H1 (cell line): ENCODE results near the gene RNF41. TPM values are rescaled to one million over a fixed set of nuclear protein-coding genes. Genes with fewer than 3 reads are reported as not detected.

Experiments
- CTCF ChIA-PET: fragments of 300-600 bp; sonication (Branson Sonifier 250); formaldehyde crosslinking; loops from one replicate; lab custom pipeline; 2021; ENCODE audit not compliant: partially characterized antibody; lab: Charles Lee
- POLR2A ChIA-PET: fragments of 300-600 bp; sonication (Branson Sonifier 250); formaldehyde crosslinking; loops from one replicate; lab custom pipeline; 2021; ENCODE audit warnings: inconsistent platforms; ENCODE audit not compliant: partially characterized antibody; lab: Charles Lee
- DNase-seq, 2 experiments: peaks; one replicate each; pipeline versions ENCODE4 v3.0.0 to v3.0.0-alpha.2; 2010 to 2022; ENCODE audit warnings: low spot score in 2 of 2, low read depth in 1 of 2, mixed read lengths in 1 of 2
- FAIRE-seq: peaks from 2 replicates; lab custom pipeline; 2011; peaks lifted over from hg19 to GRCh38; lab: Jason Lieb, UNC
- H2AFZ ChIP-seq: 2 replicates; pipeline ENCODE4 v1.8.1; 2012; ENCODE audit warnings: low read length, inconsistent platforms
- H2AK5ac ChIP-seq: 2 replicates; pipeline ENCODE4 v1.6.1; 2013; ENCODE audit warnings: low read depth, low read length
- H2BK120ac ChIP-seq: replicated peaks from 2 replicates; pipeline ENCODE3; 2013; ENCODE audit warnings: low read depth, low read length, inconsistent platforms
- H2BK12ac ChIP-seq: 2 replicates; pipeline ENCODE4 v1.6.1; 2013; ENCODE audit warnings: low read depth, low read length
- H2BK15ac ChIP-seq: 2 replicates; pipeline ENCODE4 v1.6.1; 2013; ENCODE audit warnings: low read length
- H2BK20ac ChIP-seq: 2 replicates; pipeline ENCODE4 v1.6.1; 2013; ENCODE audit warnings: low read length
- H2BK5ac ChIP-seq: 2 replicates; pipeline ENCODE4 v1.6.1; 2013; ENCODE audit warnings: low read depth, low read length
- H3K14ac ChIP-seq: 2 replicates; pipeline ENCODE4 v1.6.1; 2013; ENCODE audit warnings: inconsistent platforms; ENCODE audit not compliant: insufficient read length
- H3K18ac ChIP-seq: 2 replicates; pipeline ENCODE4 v1.6.1; 2013; ENCODE audit warnings: low read length; ENCODE audit errors: extremely low read depth
- H3K23ac ChIP-seq: 2 replicates; pipeline ENCODE4 v1.6.1; 2013; ENCODE audit warnings: inconsistent platforms; ENCODE audit not compliant: insufficient read length
- H3K23me2 ChIP-seq: 2 replicates; pipeline ENCODE4 v1.6.1; 2013; ENCODE audit warnings: low read depth, low read length
- H3K27ac ChIP-seq: 2 replicates; pipeline ENCODE4 v1.6.1; 2011; ENCODE audit warnings: low read depth, low read length, inconsistent platforms
- H3K27me3 ChIP-seq, 4 experiments: replicated peaks in 1 of 4; 1 replicate in 1 of 4; 2 replicates in 3 of 4; pipeline versions ENCODE4 v1.6.1 to v1.8.1; 2011 to 2013; ENCODE audit warnings: low read length in 3 of 4, mild to moderate bottlenecking in 3 of 4, inconsistent platforms in 2 of 4, mixed read lengths in 2 of 4, moderate library complexity in 1 of 4; ENCODE audit not compliant: control insufficient read depth in 3 of 4, insufficient read depth in 3 of 4; ENCODE audit errors: extremely low read depth in 1 of 4
- H3K36me3 ChIP-seq, 4 experiments: 2 replicates each; pipeline versions ENCODE4 v1.6.1 to v1.8.1; 2011 to 2013; ENCODE audit warnings: mild to moderate bottlenecking in 4 of 4, low read length in 3 of 4, moderate library complexity in 2 of 4, control low read depth in 1 of 4, inconsistent platforms in 1 of 4; ENCODE audit not compliant: insufficient read depth in 4 of 4, control insufficient read depth in 2 of 4
- H3K4ac ChIP-seq: replicated peaks from 2 replicates; pipeline ENCODE3; 2013; ENCODE audit warnings: low read length, low read depth, mixed read lengths, inconsistent platforms; ENCODE audit not compliant: insufficient read length
- H3K4me1 ChIP-seq, 4 experiments: replicated peaks in 1 of 4; 1 replicate in 1 of 4; 2 replicates in 3 of 4; pipeline versions ENCODE4 v1.6.1 to v1.8.1; 2011 to 2013; ENCODE audit warnings: low read length in 3 of 4, inconsistent platforms in 2 of 4, mixed read lengths in 1 of 4; ENCODE audit not compliant: insufficient read depth in 4 of 4, control insufficient read depth in 3 of 4
- H3K4me2 ChIP-seq, 2 experiments: 2 replicates each; pipeline versions ENCODE4 v1.6.1 to v1.8.1; 2011 to 2013; ENCODE audit warnings: low read depth in 2 of 2, low read length in 2 of 2, control low read depth in 1 of 2, inconsistent platforms in 1 of 2, mild to moderate bottlenecking in 1 of 2; ENCODE audit not compliant: insufficient read depth in 1 of 2
- H3K4me3 ChIP-seq, 4 experiments: fragments of 200-600, 300-600 bp in 1 of 4; sonication (generic), shearing (Covaris generic), sonication (Bioruptor Twin) in 1 of 4; 2 replicates each; pipeline versions ENCODE4 v1.5.1 to v1.8.1; 2011 to 2016; ENCODE audit warnings: low read length in 4 of 4, low read depth in 3 of 4, control low read depth in 2 of 4, inconsistent platforms in 2 of 4, mild to moderate bottlenecking in 2 of 4, mixed read lengths in 1 of 4, moderate library complexity in 1 of 4; ENCODE audit not compliant: insufficient read depth in 2 of 4; ENCODE audit errors: extremely low read depth in 1 of 4
- H3K56ac ChIP-seq: replicated peaks from 2 replicates; pipeline ENCODE3; 2013; ENCODE audit warnings: low read depth, mild to moderate bottlenecking, mixed read lengths, low read length, inconsistent platforms; ENCODE audit not compliant: insufficient read length
- H3K79me1 ChIP-seq: 2 replicates; pipeline ENCODE4 v1.6.1; 2013; ENCODE audit warnings: low read depth, low read length, control low read depth
- H3K79me2 ChIP-seq, 2 experiments: 2 replicates each; pipeline versions ENCODE4 v1.6.1 to v1.8.1; 2012 to 2013; ENCODE audit warnings: low read length in 2 of 2, mild to moderate bottlenecking in 2 of 2, inconsistent platforms in 1 of 2; ENCODE audit not compliant: insufficient read depth in 2 of 2, control insufficient read depth in 1 of 2
- H3K9ac ChIP-seq, 4 experiments: replicated peaks in 1 of 4; 1 replicate in 1 of 4; 2 replicates in 3 of 4; pipeline versions ENCODE4 v1.6.1 to v1.8.1; 2011 to 2013; ENCODE audit warnings: low read depth in 3 of 4, low read length in 3 of 4, control low read depth in 2 of 4, mild to moderate bottlenecking in 2 of 4, moderate library complexity in 2 of 4, inconsistent platforms in 1 of 4; ENCODE audit errors: extremely low read depth in 1 of 4
- H3K9me3 ChIP-seq, 2 experiments: 2 replicates each; pipeline versions ENCODE4 v1.6.1 to v1.8.1; 2012 to 2013; ENCODE audit warnings: mild to moderate bottlenecking in 2 of 2, moderate library complexity in 2 of 2, control low read depth in 1 of 2, inconsistent platforms in 1 of 2, low read depth in 1 of 2, low read length in 1 of 2, mixed read lengths in 1 of 2; ENCODE audit not compliant: insufficient read depth in 2 of 2
- H4K20me1 ChIP-seq, 2 experiments: replicated peaks in 1 of 2; 2 replicates each; pipeline versions ENCODE3 to v1.8.1; 2011 to 2013; ENCODE audit warnings: inconsistent platforms in 2 of 2, low read length in 2 of 2, mild to moderate bottlenecking in 1 of 2; ENCODE audit not compliant: insufficient read depth in 2 of 2, control insufficient read depth in 1 of 2
- H4K5ac ChIP-seq: 2 replicates; pipeline ENCODE4 v1.6.1; 2013; ENCODE audit warnings: low read length, low read depth, mixed read lengths, inconsistent platforms; ENCODE audit not compliant: insufficient read length
- H4K8ac ChIP-seq: 2 replicates; pipeline ENCODE4 v1.8.0; 2013; ENCODE audit warnings: mild to moderate bottlenecking, moderate library complexity, low read length, inconsistent platforms; ENCODE audit not compliant: insufficient read depth; ENCODE audit errors: extremely low read depth
- H4K91ac ChIP-seq: replicated peaks from 2 replicates; pipeline ENCODE3; 2013; ENCODE audit warnings: low read length, mixed read lengths, inconsistent platforms; ENCODE audit not compliant: insufficient read length
- CTCF ChIP-seq, 3 experiments: IDR thresholded peaks; 1 replicate in 2 of 3; 2 replicates in 1 of 3; pipeline versions ENCODE4 v1.5.1 to v1.6.1; 2011; ENCODE audit warnings: low read length in 3 of 3, mild to moderate bottlenecking in 3 of 3, inconsistent platforms in 2 of 3, low read depth in 1 of 3, moderate library complexity in 1 of 3; ENCODE audit not compliant: insufficient read depth in 1 of 3; ENCODE audit errors: control extremely low read depth in 1 of 3
- POLR2A ChIP-seq, 2 experiments: IDR thresholded peaks; 1 replicate in 1 of 2; 2 replicates in 1 of 2; pipeline ENCODE4 v1.6.1; 2011; ENCODE audit warnings: low read depth in 2 of 2, low read length in 2 of 2, mild to moderate bottlenecking in 2 of 2; ENCODE audit errors: control extremely low read depth in 1 of 2
- RAD21 ChIP-seq, 2 experiments: IDR thresholded peaks in 1 of 2; conservative IDR thresholded peaks in 1 of 2; 2 replicates each; pipeline ENCODE4 v1.6.1; 2011; ENCODE audit warnings: low read depth in 2 of 2, low read length in 2 of 2, improper control_type of control experiment in 1 of 2, inconsistent platforms in 1 of 2, mild to moderate bottlenecking in 1 of 2, moderate library complexity in 1 of 2
- SIX5 ChIP-seq: IDR thresholded peaks from 2 replicates; pipeline ENCODE4 v1.6.1; 2011; ENCODE audit warnings: mild to moderate bottlenecking, low read depth, low read length
- WGBS, 2 experiments: shearing (Covaris generic) in 1 of 2; methylation state at CpG; one replicate each; pipeline versions ENCODE4 v1.1.6 to v1.1.7; 2013 to 2015; ENCODE audit warnings: low lambda C conversion rate in 2 of 2, mixed read lengths in 2 of 2, inconsistent platforms in 1 of 2, low coverage in 1 of 2, missing lambda C conversion rate in 1 of 2; ENCODE audit not compliant: insufficient replicate concordance in 2 of 2, insufficient coverage in 1 of 2, insufficient read length in 1 of 2; ENCODE audit errors: extremely low coverage in 1 of 2, missing lambda C conversion rate in 1 of 2; 5-methylcytosine and 5-hydroxymethylcytosine counted together
- polyA plus RNA-seq, 7 experiments: library from polyadenylated mRNA; depleted of rRNA in 3 of 7; stranded (reverse) in 5 of 7; unstranded in 2 of 7; fragments of >200 nt in 5 of 7; fragments of 200-250 nt in 2 of 7; gene quantifications; 1 replicate in 5 of 7; 2 replicates in 1 of 7; 4 replicates in 1 of 7; pipeline versions ENCODE4 v1.2.1 to v1.2.3, GENCODE V29; 2011 to 2013; ENCODE audit warnings: missing spikeins in 2 of 7, mixed read lengths in 2 of 7
- total RNA-seq: library from RNA; stranded (reverse); fragmentation: NEBNext Ultra II Directional; extraction: Animal tissue kit (Norgen Biotek cat#: 25700); gene quantifications from 2 replicates; pipeline ENCODE4 v1.2.1, GENCODE V29; 2021

RNF41 gene
- total and polyA plus RNA-seq, 2 of the 8 experiments (the other 6 are each of a cell fraction or from before 2014, with no cell fraction given) = 55.5 to 98.6 TPM

- H2BK12ac ChIP-seq = no peak overlapping the region
- TF ChIP-seq SIX5 (no peak), RAD21 (IDR thresholded peaks at IDR 0.05 in 1 of 2, conservative IDR thresholded peaks at IDR 0.05 in 1 of 2; ENCODE audit: low read depth in 2 of 2, low read length in 2 of 2) (peak; percentile 68 to 74), POLR2A (IDR thresholded peaks at IDR 0.05; ENCODE audit: control extremely low read depth in 1 of 2, low read depth in 2 of 2, low read length in 2 of 2) (0 out of 3 replicates have a peak, but pooled peaks of 1 of the 2 experiments have one; percentile 5), CTCF (IDR thresholded peaks at IDR 0.05; ENCODE audit: control extremely low read depth in 1 of 3, insufficient read depth in 1 of 3, low read depth in 1 of 3, low read length in 3 of 3) (peak; percentile 78 to 91 (median 85))
Measured at GRCh38 chr12:56206452-56207166, 15.1 kb downstream of the RNF41 start.

More at GRCh38 chr12:56206452-56207166, 15.1 kb downstream of the RNF41 start:
- Histone ChIP-seq H2BK15ac (no peak overlapping the region), H2AFZ (no peak overlapping the region), H3K23me2 (no peaks in the 10 kb centered on the region), H3K23ac (no peak overlapping the region), H3K79me1 (no peaks in the 10 kb centered on the region), H3K27me3 (no peaks in the 10 kb centered on the region), H3K4me1 (no peaks in the 10 kb centered on the region), H3K36me3 (peaks cover 24 to 54% (median 42%) of the 10 kb centered on the region in 4 experiments), H3K14ac (no peak overlapping the region), H2BK5ac (no peak overlapping the region), H3K18ac (no peak overlapping the region), H3K79me2 (no peaks in the 10 kb centered on the region), H3K4ac (no peak overlapping the region), H4K8ac (no peak overlapping the region), H4K20me1 (no peaks in the 10 kb centered on the region), H3K9ac (no peak overlapping the region), H3K56ac (no peak overlapping the region), H2AK5ac (no peak overlapping the region), H2BK120ac (no peak overlapping the region), H4K5ac (no peak overlapping the region), H3K4me3 (no peak overlapping the region), H3K4me2 (no peak overlapping the region), H4K91ac (no peak overlapping the region), H2BK20ac (no peak overlapping the region), H3K9me3 (no peaks in the 10 kb centered on the region), H3K27ac (no peak overlapping the region)
- DNase-seq (peak in 1 of 2 experiments; percentile 84), FAIRE-seq (no peak)
- ChIA-PET POLR2A (interaction anchor here (1.0 to 17.4 kb wide), 12 partner anchors 10 to 109 kb away, joined by 3 to 203 read pairs (median 4); partner anchors contain the start of genes ANKRD52, CNPY2, MYL6 and RNF41), CTCF (interaction anchor here (0.6 to 12.3 kb wide), 32 partner anchors 8 to 850 kb away, joined by 3 to 111 read pairs (median 4); partner anchors contain the start of genes ANKRD52, MYL6B, RNF41 and SLC39A5)
- 85% methylated on average over 14 of the region's 14 CpGs; no CpG with 5 or more reads in 1 of the 2 experiments for WGBS, 2 experiments
